Muscle of leg (tissue), 11 donors: Measurements from ENCODE around the gene DUOXA1. TPM values are rescaled to one million over a fixed set of nuclear protein-coding genes. Genes with fewer than 3 reads are reported as not detected.
"Not testable (repeated sequence)": the region's sequence is repeated elsewhere in the genome, so short reads cannot be mapped to it uniquely, and the experiment has no call there.

ENCODE experiments used
- DNase-seq: peaks from one replicate; pipeline ENCODE4 v3.0.0; 2013
- H3K27ac ChIP-seq: one replicate; pipeline ENCODE4 v1.5.1; 2013; ENCODE audit warnings: mild to moderate bottlenecking, low read length, control low read depth
- H3K27me3 ChIP-seq: one replicate; pipeline ENCODE4 v1.6.1; 2013; ENCODE audit warnings: low read length; ENCODE audit not compliant: control insufficient read depth, insufficient read depth
- H3K36me3 ChIP-seq: one replicate; pipeline ENCODE4 v1.6.1; 2013; ENCODE audit warnings: low read length; ENCODE audit not compliant: control insufficient read depth, insufficient read depth
- H3K4me1 ChIP-seq: one replicate; pipeline ENCODE4 v1.6.1; 2013; ENCODE audit warnings: low read length; ENCODE audit not compliant: control insufficient read depth, insufficient read depth
- H3K4me3 ChIP-seq: one replicate; pipeline ENCODE4 v1.5.1; 2013; ENCODE audit warnings: low read length, control low read depth
- H3K9me3 ChIP-seq: replicated peaks from 2 replicates; pipeline ENCODE4 v1.6.1; 2013; ENCODE audit warnings: low read depth, low read length; ENCODE audit not compliant: control insufficient read depth
- WGBS: methylation state at CpG from one replicate; pipeline ENCODE4 v1.1.5; 2013; ENCODE audit warnings: missing lambda C conversion rate; ENCODE audit not compliant: insufficient coverage; 5-methylcytosine and 5-hydroxymethylcytosine counted together
- polyA plus RNA-seq, 8 donors: library from polyadenylated mRNA; unstranded; fragments of 120-200 nt; gene quantifications; one replicate each; pipeline versions ENCODE4 v1.2.1 to v1.2.3, GENCODE V29; 2013; ENCODE audit warnings: inconsistent platforms in 1 of 8, low replicate concordance in 1 of 8; ENCODE audit not compliant: insufficient read length in 8 of 8, insufficient read depth in 1 of 8
- total RNA-seq: library from RNA; stranded (reverse); fragments of 120-200 nt; gene quantifications from one replicate; pipeline ENCODE4 v1.2.4, GENCODE V29; 2013

Gene DUOXA1
- total and polyA plus RNA-seq, 9 donors = 0.10 to 2.4 (median 0.29) TPM; not detected in 3

GRCh38 chr15:45077391-45077790, 52.3 kb downstream of the DUOXA1 start:
- H3K27ac ChIP-seq, H3K27me3 ChIP-seq, DNase-seq, H3K9me3 ChIP-seq, H3K4me1 ChIP-seq, H3K4me3 ChIP-seq, H3K36me3 ChIP-seq: not testable (repeated sequence)
- no CpG with 5 or more reads among the region's 2 CpGs for WGBS

GRCh38 chr15:45075440-45076320, 54.0 kb downstream of the DUOXA1 start:
- H3K27me3 ChIP-seq, H3K36me3 ChIP-seq, H3K9me3 ChIP-seq, H3K4me3 ChIP-seq, H3K27ac ChIP-seq, DNase-seq, H3K4me1 ChIP-seq: not testable (repeated sequence)
- WGBS = no CpG with 5 or more reads among the region's 9 CpGs

- not testable (repeated sequence) for H3K36me3 ChIP-seq, DNase-seq, H3K4me1 ChIP-seq, H3K27me3 ChIP-seq, H3K4me3 ChIP-seq, H3K9me3 ChIP-seq, H3K27ac ChIP-seq
Observed at GRCh38 chr15:45073602-45074001, 56.1 kb downstream of the DUOXA1 start.

- DNase-seq, H3K4me3 ChIP-seq, H3K27me3 ChIP-seq, H3K4me1 ChIP-seq, H3K9me3 ChIP-seq, H3K36me3 ChIP-seq, H3K27ac ChIP-seq: not testable (repeated sequence)
- no CpG with 5 or more reads among the region's 6 CpGs for WGBS
Observed at GRCh38 chr15:45069942-45070360, 59.7 kb downstream of the DUOXA1 start.

Other genes starting within 250 kb of the DUOXA1 start
- gene TERB2, start 173.2 kb downstream of the DUOXA1 start, total RNA-seq = not detected
- gene TERB2, start 173.2 kb downstream of the DUOXA1 start, polyA plus RNA-seq = under 1 TPM in 1 of 8 donors, not detected in 7; 0.21 TPM
- 8.7 TPM for gene SORD, start 106.7 kb downstream of the DUOXA1 start, total RNA-seq
- 10 to 100 TPM in 1 of 8 donors, 1 to 10 TPM in 7; 6.3 to 11.8 (median 8.1) TPM for gene SORD, start 106.7 kb downstream of the DUOXA1 start, polyA plus RNA-seq
- gene DUOX2, start 15.7 kb downstream of the DUOXA1 start, total RNA-seq = 0.04 TPM
- gene DUOX2, start 15.7 kb downstream of the DUOXA1 start, polyA plus RNA-seq = under 1 TPM in 5 of 8 donors, not detected in 3; 0.03 to 0.38 (median 0.15) TPM
- not detected for gene DUOXA2, start 15.6 kb downstream of the DUOXA1 start, total RNA-seq
- not detected for gene DUOXA2, start 15.6 kb downstream of the DUOXA1 start, polyA plus RNA-seq
- gene DUOX1, start 115 bp upstream of the DUOXA1 start, total RNA-seq = 0.04 TPM
- gene DUOX1, start 115 bp upstream of the DUOXA1 start, polyA plus RNA-seq = 1 to 10 TPM in 5 of 8 donors, under 1 TPM in 3; 0.87 to 3.2 (median 1.6) TPM
- gene SHF, start 58.1 kb upstream of the DUOXA1 start, total RNA-seq = 8.6 TPM
- gene SHF, start 58.1 kb upstream of the DUOXA1 start, polyA plus RNA-seq = 10 to 100 TPM in 4 of 8 donors, 1 to 10 TPM in 4; 7.8 to 13.3 (median 10.0) TPM
- not detected for gene SLC28A2, start 122.4 kb upstream of the DUOXA1 start, total RNA-seq
- gene SLC28A2, start 122.4 kb upstream of the DUOXA1 start, polyA plus RNA-seq = 1 to 10 TPM in 1 of 8 donors, under 1 TPM in 5, not detected in 2; 0.10 to 1.0 (median 0.17) TPM
- gene GATM, start 248.7 kb upstream of the DUOXA1 start, total RNA-seq = 319 TPM
- gene GATM, start 248.7 kb upstream of the DUOXA1 start, polyA plus RNA-seq = 100 to 1,000 TPM; 153 to 331 (median 259) TPM